ENCODE measurements around the gene CD82. TPM values are rescaled to one million over a fixed set of nuclear protein-coding genes. Genes with fewer than 3 reads are reported as not detected.
A peak's percentile ranks its signal among the peaks of the same experiment; 100 is the strongest.

CD82 gene
- total RNA-seq, 3 donors from 2014 or later, result 27.2 to 43.2 (median 29.6) TPM

DNA sequence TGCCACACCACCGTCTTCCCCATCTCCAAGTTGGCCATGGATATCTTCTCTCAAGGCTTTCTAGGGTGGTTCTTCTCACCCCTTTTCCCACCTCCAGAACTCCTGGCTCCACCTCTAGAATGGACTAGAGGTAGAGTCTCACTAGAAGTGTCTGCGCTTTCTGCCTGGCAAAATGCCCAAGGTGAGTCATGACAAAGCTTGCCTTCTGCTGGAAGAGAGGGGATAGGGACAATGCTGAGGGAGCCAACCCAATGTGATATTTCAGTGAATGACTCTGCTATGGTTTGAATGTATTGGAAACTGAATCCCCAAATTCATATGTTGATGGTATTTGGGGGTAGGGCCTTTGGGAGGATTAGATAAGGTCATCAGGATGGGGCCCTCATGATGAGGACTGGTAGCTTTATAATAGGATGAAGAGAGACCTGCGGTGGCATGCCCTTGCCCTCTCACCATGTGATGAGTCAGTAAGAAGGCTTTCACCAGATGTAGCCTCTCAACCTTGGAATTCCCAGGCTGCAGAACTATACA, 4.1 kb upstream of the CD82 start:
- Histone ChIP-seq H3K4me3 (no peak overlapping the region), H3K9me3 (no peaks in the 10 kb centered on the region), H3K4me1 (ENCODE audit: low read depth) (peaks cover 16% of the 10 kb centered on the region), H3K36me3 (ENCODE audit: low read depth) (no peaks in the 10 kb centered on the region)
- TF ChIP-seq, protein P1, sequence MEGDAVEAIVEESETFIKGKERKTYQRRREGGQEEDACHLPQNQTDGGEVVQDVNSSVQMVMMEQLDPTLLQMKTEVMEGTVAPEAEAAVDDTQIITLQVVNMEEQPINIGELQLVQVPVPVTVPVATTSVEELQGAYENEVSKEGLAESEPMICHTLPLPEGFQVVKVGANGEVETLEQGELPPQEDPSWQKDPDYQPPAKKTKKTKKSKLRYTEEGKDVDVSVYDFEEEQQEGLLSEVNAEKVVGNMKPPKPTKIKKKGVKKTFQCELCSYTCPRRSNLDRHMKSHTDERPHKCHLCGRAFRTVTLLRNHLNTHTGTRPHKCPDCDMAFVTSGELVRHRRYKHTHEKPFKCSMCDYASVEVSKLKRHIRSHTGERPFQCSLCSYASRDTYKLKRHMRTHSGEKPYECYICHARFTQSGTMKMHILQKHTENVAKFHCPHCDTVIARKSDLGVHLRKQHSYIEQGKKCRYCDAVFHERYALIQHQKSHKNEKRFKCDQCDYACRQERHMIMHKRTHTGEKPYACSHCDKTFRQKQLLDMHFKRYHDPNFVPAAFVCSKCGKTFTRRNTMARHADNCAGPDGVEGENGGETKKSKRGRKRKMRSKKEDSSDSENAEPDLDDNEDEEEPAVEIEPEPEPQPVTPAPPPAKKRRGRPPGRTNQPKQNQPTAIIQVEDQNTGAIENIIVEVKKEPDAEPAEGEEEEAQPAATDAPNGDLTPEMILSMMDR (IDR thresholded peaks at IDR 0.05), result no peak
- intact Hi-C loops (cut with DNase I, micrococcal nuclease), result no loop called here
- ATAC-seq, result no peak
- DNase-seq, result no peak

DNA sequence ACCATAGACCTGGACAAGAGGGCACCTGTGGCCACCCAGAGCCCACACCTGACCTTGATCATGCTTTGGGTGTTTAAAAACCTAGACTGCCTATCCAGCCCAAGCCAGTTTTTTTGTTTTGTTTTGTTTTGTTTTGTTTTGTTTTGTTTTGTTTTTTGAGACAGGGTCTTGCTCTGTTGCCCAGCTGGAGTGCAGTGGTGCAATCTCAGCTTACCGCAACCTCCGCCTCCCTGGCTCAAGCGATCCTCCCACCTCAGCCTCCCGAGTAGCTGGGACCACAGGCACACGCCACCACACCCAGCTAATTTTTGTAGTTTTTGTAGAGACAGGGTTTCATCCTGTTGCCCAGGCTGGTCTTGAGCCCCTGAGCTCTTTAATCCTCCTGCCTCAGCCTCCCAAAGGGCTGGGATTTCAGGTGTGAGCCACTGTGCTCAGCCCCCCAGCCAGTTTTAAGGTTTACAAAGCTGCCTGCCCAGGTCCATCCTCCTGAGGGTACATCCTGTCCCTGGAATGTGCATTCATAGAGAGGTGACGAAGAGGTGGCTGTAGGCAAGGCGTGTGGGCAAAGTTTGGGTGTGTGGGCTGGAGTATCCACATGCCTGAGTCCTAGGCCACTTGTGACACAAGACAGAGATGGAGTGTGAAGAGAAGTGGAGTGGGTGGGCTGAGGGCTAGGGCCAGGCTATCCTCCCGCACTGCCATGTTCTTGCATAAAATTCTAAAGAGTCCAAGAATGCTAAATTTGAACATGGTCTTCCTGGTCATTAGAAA, 3.3 kb upstream of the CD82 start:
- TF ChIP-seq, protein P1 (IDR thresholded peaks at IDR 0.05), result no peak
- intact Hi-C loops (cut with DNase I, micrococcal nuclease), result no loop called here

DNA sequence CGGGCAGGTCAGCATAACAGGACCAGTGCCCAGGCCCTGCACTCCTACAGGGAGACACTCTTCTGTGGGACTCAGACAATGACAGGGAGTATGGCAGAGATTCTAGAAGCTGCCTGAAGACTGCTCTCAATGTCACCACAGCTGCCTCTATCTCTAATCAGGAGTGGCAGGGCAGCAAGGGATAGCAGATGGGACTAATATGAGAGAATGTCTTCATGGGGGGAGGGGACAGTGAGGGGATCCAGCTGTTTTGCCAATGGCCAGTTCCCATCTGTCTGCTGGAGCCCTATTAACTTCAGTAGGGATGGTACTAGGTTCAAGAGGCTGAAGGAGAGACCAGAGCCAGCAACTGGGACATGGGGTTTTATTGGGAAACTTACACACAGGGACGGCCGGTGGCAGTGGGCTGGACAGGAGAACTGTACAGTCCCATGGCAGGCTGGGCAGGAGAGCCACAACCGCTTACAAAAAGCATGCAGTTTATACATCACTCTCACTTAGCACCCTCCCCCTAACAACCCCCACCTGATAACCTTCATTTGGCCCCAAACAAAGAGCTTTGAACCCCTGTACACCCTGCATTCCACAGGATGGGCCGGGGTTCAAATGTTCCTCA, 2.5 kb upstream of the CD82 start:
- no peak for DNase-seq
- Histone ChIP-seq H3K9me3 (no peaks in the 10 kb centered on the region), H3K4me1 (ENCODE audit: low read depth) (peaks cover 17% of the 10 kb centered on the region), H3K4me3 (no peak overlapping the region), H3K36me3 (ENCODE audit: low read depth) (no peaks in the 10 kb centered on the region)
- TF ChIP-seq, protein P1 (IDR thresholded peaks at IDR 0.05), result no peak
- intact Hi-C loops (cut with DNase I, micrococcal nuclease), result no loop called here
- no peak for ATAC-seq

More for the DNA sequence above, 3.3 kb upstream of the CD82 start:
- DNase-seq (no peak), ATAC-seq (no peak)
- no peaks in the 10 kb centered on the region for H3K9me3 ChIP-seq
- H3K36me3 ChIP-seq (ENCODE audit: low read depth), result no peaks in the 10 kb centered on the region
- peaks cover 17% of the 10 kb centered on the region for H3K4me1 ChIP-seq (ENCODE audit: low read depth)
- H3K4me3 ChIP-seq, result no peak overlapping the region

DNA sequence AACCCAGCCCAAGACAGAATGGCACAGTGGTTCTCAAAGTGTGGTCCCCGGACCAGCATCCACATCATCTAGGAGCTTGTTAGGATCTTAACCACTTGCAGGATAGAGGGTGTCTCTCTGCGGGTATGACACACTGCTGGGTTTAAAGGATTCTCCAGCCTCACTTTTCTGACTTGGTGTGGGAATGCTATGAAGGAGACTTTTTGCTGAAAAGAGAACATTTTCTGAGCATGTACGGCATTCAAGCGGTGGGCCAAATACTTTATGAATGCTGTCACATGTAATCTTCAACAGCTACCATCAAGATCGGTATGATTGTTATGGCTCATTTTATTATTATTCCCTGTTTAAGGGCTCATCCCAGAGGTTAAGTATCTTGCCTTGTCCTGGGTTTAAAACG, 1.8 kb upstream of the CD82 start:
- DNase-seq, result no peak
- H3K4me3 ChIP-seq, result no peak overlapping the region
- no peak for ATAC-seq
- TF ChIP-seq, protein P1 (IDR thresholded peaks at IDR 0.05), result no peak
- intact Hi-C loops (cut with DNase I, micrococcal nuclease), result no loop called here
- H3K9me3 ChIP-seq, result no peaks in the 10 kb centered on the region
- peaks cover 20% of the 10 kb centered on the region for H3K4me1 ChIP-seq (ENCODE audit: low read depth)
- H3K36me3 ChIP-seq (ENCODE audit: low read depth), result no peaks in the 10 kb centered on the region

DNA sequence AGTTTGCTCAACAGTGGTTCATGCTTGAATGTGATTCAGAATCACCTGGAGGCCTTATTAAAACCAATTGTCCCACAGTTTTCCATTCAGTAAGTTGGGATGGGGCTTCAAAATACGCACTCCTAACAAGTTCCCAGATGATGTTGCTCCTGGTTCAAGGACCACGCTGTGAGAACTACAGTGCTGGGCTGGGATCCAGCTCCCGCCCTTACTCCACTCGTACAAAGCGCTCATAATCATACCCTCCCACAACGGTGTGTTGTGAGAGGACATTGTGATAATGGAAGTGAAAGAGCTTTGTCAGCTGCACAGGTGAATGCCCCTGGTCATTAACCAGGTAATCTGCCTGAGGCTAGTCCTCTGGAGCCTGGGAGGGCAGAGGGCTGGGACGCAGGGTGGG, 1.3 kb upstream of the CD82 start:
- no peaks in the 10 kb centered on the region for H3K9me3 ChIP-seq
- TF ChIP-seq, protein P1 (IDR thresholded peaks at IDR 0.05), result no peak
- DNase-seq (peak in 2 of 3 donors; percentile 72 to 76), ATAC-seq (peak; percentile 30)
- no peaks in the 10 kb centered on the region for H3K36me3 ChIP-seq (ENCODE audit: low read depth)
- H3K4me3 ChIP-seq, result no peak overlapping the region
- intact Hi-C loops (cut with DNase I, micrococcal nuclease), result no loop called here
- H3K4me1 ChIP-seq (ENCODE audit: low read depth), result peaks cover 25% of the 10 kb centered on the region
